IMR-90 (cell line): Measurements from ENCODE around the gene TNFRSF1A. TPM values are rescaled to one million over a fixed set of nuclear protein-coding genes. Genes with fewer than 3 reads are reported as not detected.
A peak's percentile ranks its signal among the peaks of the same experiment; 100 is the strongest.

Experiments
- ATAC-seq: fragments of 200-7000 bp; cut with Tn5 transposase; 2 replicates; pipeline ENCODE4 v1.9.1; 2020; ENCODE audit warnings: low read depth, mild to moderate bottlenecking, moderate library complexity
- BruUV-seq: library from RNA; stranded (reverse); fragments of 400-500 nt; replicated peaks from 2 replicates; lab custom pipeline; 2021; lab: Mats Ljungman, UMichigan
- CTCF ChIA-PET: fragments of 300-600 bp; formaldehyde crosslinking; extraction: SDS; loops from one replicate; lab custom pipeline; 2021; ENCODE audit warnings: antibody characterized with exemption; lab: Yijun Ruan, JAX
- POLR2A ChIA-PET: fragments of 300-600 bp; sonication (Branson Sonifier 250); formaldehyde crosslinking; loops from one replicate; lab custom pipeline; 2022; ENCODE audit warnings: antibody characterized with exemption; ENCODE audit not compliant: unreplicated experiment; lab: Charles Lee
- DNase-seq: peaks from one replicate; pipeline ENCODE4 v3.0.0; 2013
- H2AFZ ChIP-seq: replicated peaks from 2 replicates; pipeline ENCODE3; 2013; ENCODE audit warnings: low read length, mild to moderate bottlenecking; ENCODE audit not compliant: poor library complexity
- H2AK5ac ChIP-seq: 2 replicates; pipeline ENCODE4 v1.6.1; 2013; ENCODE audit warnings: low read depth, low read length, inconsistent platforms
- H2AK9ac ChIP-seq: replicated peaks from 2 replicates; pipeline ENCODE3; 2013; ENCODE audit warnings: mild to moderate bottlenecking, low read depth, low read length, moderate library complexity; ENCODE audit not compliant: poor library complexity
- H2BK120ac ChIP-seq: 2 replicates; pipeline ENCODE4 v1.6.1; 2013; ENCODE audit warnings: low read depth, low read length, inconsistent platforms
- H2BK15ac ChIP-seq: 3 replicates; pipeline ENCODE4 v1.6.1; 2013; ENCODE audit warnings: low read depth, low read length, inconsistent platforms
- H2BK20ac ChIP-seq: 2 replicates; pipeline ENCODE4 v1.6.1; 2013; ENCODE audit warnings: low read depth, mild to moderate bottlenecking, inconsistent platforms, low read length, moderate library complexity
- H2BK5ac ChIP-seq: 2 replicates; pipeline ENCODE4 v1.6.1; 2013; ENCODE audit warnings: mild to moderate bottlenecking, low read depth, low read length, inconsistent platforms; ENCODE audit not compliant: poor library complexity, severe bottlenecking
- H3K14ac ChIP-seq: replicated peaks from 2 replicates; pipeline ENCODE4 v1.6.1; 2013; ENCODE audit warnings: low read depth, low read length, inconsistent platforms
- H3K18ac ChIP-seq: 2 replicates; pipeline ENCODE4 v1.6.1; 2013; ENCODE audit warnings: low read depth, low read length, control low read depth
- H3K23ac ChIP-seq: 2 replicates; pipeline ENCODE4 v1.6.1; 2013; ENCODE audit warnings: low read depth, low read length, inconsistent platforms
- H3K27ac ChIP-seq: 2 replicates; pipeline ENCODE4 v1.5.1; 2013; ENCODE audit warnings: mild to moderate bottlenecking, control low read depth, low read length; ENCODE audit not compliant: insufficient read depth
- H3K27me3 ChIP-seq: 2 replicates; pipeline ENCODE4 v1.6.1; 2013; ENCODE audit warnings: low read length; ENCODE audit not compliant: control insufficient read depth, insufficient read depth
- H3K36me3 ChIP-seq: 2 replicates; pipeline ENCODE4 v1.6.1; 2013; ENCODE audit warnings: low read length, mixed read lengths; ENCODE audit not compliant: control insufficient read depth, insufficient read depth
- H3K4ac ChIP-seq: 2 replicates; pipeline ENCODE4 v1.6.1; 2013; ENCODE audit warnings: low read depth, low read length, inconsistent platforms
- H3K4me1 ChIP-seq: 2 replicates; pipeline ENCODE4 v1.6.1; 2013; ENCODE audit warnings: low read length, mixed read lengths; ENCODE audit not compliant: control insufficient read depth, insufficient read depth
- H3K4me2 ChIP-seq: 2 replicates; pipeline ENCODE4 v1.6.1; 2013; ENCODE audit warnings: low read depth, mild to moderate bottlenecking, control low read depth, low read length, moderate library complexity
- H3K4me3 ChIP-seq: 2 replicates; pipeline ENCODE4 v1.5.1; 2013; ENCODE audit warnings: low read depth, mild to moderate bottlenecking, control low read depth, low read length, moderate library complexity; ENCODE audit not compliant: insufficient read depth
- H3K56ac ChIP-seq: 2 replicates; pipeline ENCODE4 v1.6.1; 2013; ENCODE audit warnings: low read length, inconsistent platforms; ENCODE audit not compliant: insufficient read depth; ENCODE audit errors: extremely low read depth
- H3K79me1 ChIP-seq, 2 experiments: 2 replicates each; pipeline ENCODE4 v1.6.1; 2013; ENCODE audit warnings: low read length in 2 of 2, inconsistent platforms in 1 of 2, low read depth in 1 of 2
- H3K9ac ChIP-seq: 2 replicates; pipeline ENCODE4 v1.6.1; 2013; ENCODE audit warnings: low read depth, low read length, control low read depth
- H3K9me1 ChIP-seq: 2 replicates; pipeline ENCODE4 v1.6.1; 2013; ENCODE audit warnings: low read length, inconsistent platforms; ENCODE audit not compliant: insufficient read depth
- H3K9me3 ChIP-seq: 2 replicates; pipeline ENCODE4 v1.6.1; 2013; ENCODE audit warnings: low read length; ENCODE audit not compliant: control insufficient read depth, insufficient read depth
- H4K20me1 ChIP-seq: 2 replicates; pipeline ENCODE4 v1.6.1; 2013; ENCODE audit warnings: low read length, inconsistent platforms; ENCODE audit not compliant: insufficient read depth
- H4K5ac ChIP-seq: 2 replicates; pipeline ENCODE4 v1.6.1; 2013; ENCODE audit warnings: mild to moderate bottlenecking, low read depth, low read length, control low read depth
- H4K8ac ChIP-seq, 2 experiments: 2 replicates each; pipeline ENCODE4 v1.6.1; 2013; ENCODE audit warnings: low read depth in 2 of 2, low read length in 2 of 2, control low read depth in 1 of 2, inconsistent platforms in 1 of 2
- H4K91ac ChIP-seq: 2 replicates; pipeline ENCODE4 v1.6.1; 2013; ENCODE audit warnings: low read depth, low read length, inconsistent platforms; ENCODE audit not compliant: insufficient read depth
- BHLHE40 ChIP-seq: fragments of 150-350 bp; IDR thresholded peaks from 2 replicates; pipeline ENCODE4 v1.6.1; 2016; ENCODE audit warnings: mild to moderate bottlenecking, low read depth, low read length
- CEBPB ChIP-seq: IDR thresholded peaks from 2 replicates; pipeline ENCODE4 v1.6.1; 2012; ENCODE audit warnings: low read depth, low read length, improper control_type of control experiment
- MAFK ChIP-seq: IDR thresholded peaks from 2 replicates; pipeline ENCODE4 v1.6.1; 2012; ENCODE audit warnings: low read depth, low read length, improper control_type of control experiment
- MAZ ChIP-seq: IDR thresholded peaks from 2 replicates; pipeline ENCODE4 v1.6.1; 2012; ENCODE audit warnings: low read depth, mild to moderate bottlenecking, low read length, improper control_type of control experiment, moderate library complexity, borderline replicate concordance
- MXI1 ChIP-seq: IDR thresholded peaks from 2 replicates; pipeline ENCODE4 v1.6.1; 2012; ENCODE audit warnings: low read depth, mild to moderate bottlenecking, low read length, moderate library complexity, borderline replicate concordance
- POLR2A ChIP-seq: IDR thresholded peaks from 2 replicates; pipeline ENCODE4 v1.6.1; 2012; ENCODE audit warnings: mild to moderate bottlenecking, low read depth, low read length
- WGBS, 2 experiments: methylation state at CpG; one replicate each; pipeline versions ENCODE4 v1.1.5 to v1.1.7; 2013; ENCODE audit warnings: missing lambda C conversion rate in 2 of 2; ENCODE audit not compliant: insufficient read length in 1 of 2; ENCODE audit errors: extremely low coverage in 2 of 2; 5-methylcytosine and 5-hydroxymethylcytosine counted together
- dilution Hi-C: fragments of 300-500 bp; cut with HindIII; formaldehyde crosslinking; loops from one replicate; pipeline ENCODE4 v1.14.3; 2018; ENCODE audit warnings: low sequenced_read_pairs; ENCODE audit not compliant: unreplicated experiment
- in situ Hi-C: fragments of 300-500 bp; cut with MboI; formaldehyde crosslinking; loops from 3 replicates; pipeline ENCODE4 v1.14.3; 2019; ENCODE audit warnings: low sequenced_read_pairs, inconsistent platforms, mixed read lengths
- intact Hi-C: fragments of 100-400 bp; cut with micrococcal nuclease; formaldehyde crosslinking; loops from 2 replicates; pipeline ENCODE4 v1.10.0; 2022
- polyA plus RNA-seq, 3 experiments: library from polyadenylated mRNA; depleted of rRNA; stranded (reverse); fragments of >200 nt; gene quantifications; 2 replicates each; pipeline ENCODE4 v1.2.3, GENCODE V29; 2012; ENCODE audit warnings: low replicate concordance in 1 of 3
- total RNA-seq: library from RNA; depleted of rRNA; stranded (reverse); fragments of >200 nt; gene quantifications from 2 replicates; pipeline ENCODE4 v1.2.3, GENCODE V29; 2012
- TF ChIP-seq, protein P1 (sequence below): conservative IDR thresholded peaks from 2 replicates; pipeline ENCODE4 v1.5.1; 2012; ENCODE audit warnings: mild to moderate bottlenecking, low read depth, low read length, improper control_type of control experiment
- TF ChIP-seq, protein P2 (sequence below): fragments of 150-350 bp; IDR thresholded peaks from 2 replicates; pipeline ENCODE4 v1.6.1; 2016; ENCODE audit warnings: low read depth, mild to moderate bottlenecking, low read length, moderate library complexity, borderline replicate concordance

The TNFRSF1A gene
- total and polyA plus RNA-seq, 2 of the 4 experiments (the other 2 are of a cell fraction), result 79.6 to 136 TPM

DNA sequence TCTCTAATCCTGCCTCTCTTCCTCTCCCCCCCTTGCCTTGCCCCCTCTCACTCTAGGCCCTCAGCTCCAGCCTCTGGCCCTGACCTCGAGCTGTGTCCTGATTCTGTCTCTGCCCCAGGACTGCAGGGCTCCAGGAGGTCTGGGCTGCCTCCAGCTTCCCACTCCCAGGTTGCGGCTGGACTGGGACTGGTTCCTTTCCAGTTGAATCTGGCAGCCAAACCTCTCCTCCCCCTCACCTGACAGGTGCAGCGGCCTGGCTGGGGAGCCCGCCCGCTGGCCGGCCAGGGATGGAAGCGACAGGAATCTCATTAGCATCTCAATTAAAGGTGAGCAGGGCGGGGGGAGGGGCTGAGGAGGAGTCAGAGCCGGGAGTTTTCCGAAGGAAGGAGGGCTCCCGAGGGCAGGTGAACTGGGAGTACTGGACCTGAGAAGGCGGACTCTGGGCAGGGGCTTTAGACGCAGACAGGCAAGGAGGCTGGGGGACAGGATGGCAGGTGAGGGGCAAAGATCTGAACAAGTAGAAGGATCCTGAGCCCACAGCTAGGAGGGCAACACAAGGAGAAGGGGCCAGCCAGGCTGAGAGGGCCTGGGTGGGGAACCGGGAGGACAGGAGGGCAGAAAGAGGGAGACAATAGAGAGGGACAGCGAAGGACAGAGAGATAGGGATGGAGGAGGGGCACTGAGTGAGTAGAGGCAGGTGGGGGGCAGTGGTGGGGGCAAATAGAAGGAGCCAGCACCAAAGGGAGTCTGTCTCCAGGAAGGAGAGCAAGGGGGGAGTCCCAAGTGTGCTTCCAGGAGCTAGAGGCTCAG, 33.6 kb upstream of the TNFRSF1A start, which contains the start of gene SCNN1A:
Gene SCNN1A (minus strand): TSS at position 295 of the 810 bp plus-strand sequence. CDS start 780 bp downstream, outside the sequence.
- peak within 1 kb of the TSS; percentile 93 for H3K4ac ChIP-seq
- no peaks in the 10 kb centered on the region; a peak in 1 of 4 replicates for H3K79me1 ChIP-seq
- no TSS peak for BruUV-seq
- H2BK5ac ChIP-seq, result peak within 1 kb of the TSS; percentile 22
- peak within 1 kb of the TSS; percentile 61 for H3K27ac ChIP-seq
- H2AK5ac ChIP-seq, result peak within 1 kb of the TSS; percentile 80
- CTCF ChIA-PET, result interaction anchor here (0.6 to 1.8 kb wide), 2 partner anchors 40 to 281 kb away, joined by 3 to 5 read pairs; no protein-coding TSS in a partner anchor
- ATAC-seq (no peak), DNase-seq (no peak)
- H3K4me2 ChIP-seq, result no peak within 1 kb of the TSS
- WGBS, 2 experiments, result 81% methylated on average over 7 of the region's 15 CpGs; no CpG with 5 or more reads in 1 of the 2 experiments
- peak within 1 kb of the TSS; percentile 77 to 97 for H4K8ac ChIP-seq
- no peaks in the 10 kb centered on the region for H3K9me3 ChIP-seq
- TF ChIP-seq, protein P1, sequence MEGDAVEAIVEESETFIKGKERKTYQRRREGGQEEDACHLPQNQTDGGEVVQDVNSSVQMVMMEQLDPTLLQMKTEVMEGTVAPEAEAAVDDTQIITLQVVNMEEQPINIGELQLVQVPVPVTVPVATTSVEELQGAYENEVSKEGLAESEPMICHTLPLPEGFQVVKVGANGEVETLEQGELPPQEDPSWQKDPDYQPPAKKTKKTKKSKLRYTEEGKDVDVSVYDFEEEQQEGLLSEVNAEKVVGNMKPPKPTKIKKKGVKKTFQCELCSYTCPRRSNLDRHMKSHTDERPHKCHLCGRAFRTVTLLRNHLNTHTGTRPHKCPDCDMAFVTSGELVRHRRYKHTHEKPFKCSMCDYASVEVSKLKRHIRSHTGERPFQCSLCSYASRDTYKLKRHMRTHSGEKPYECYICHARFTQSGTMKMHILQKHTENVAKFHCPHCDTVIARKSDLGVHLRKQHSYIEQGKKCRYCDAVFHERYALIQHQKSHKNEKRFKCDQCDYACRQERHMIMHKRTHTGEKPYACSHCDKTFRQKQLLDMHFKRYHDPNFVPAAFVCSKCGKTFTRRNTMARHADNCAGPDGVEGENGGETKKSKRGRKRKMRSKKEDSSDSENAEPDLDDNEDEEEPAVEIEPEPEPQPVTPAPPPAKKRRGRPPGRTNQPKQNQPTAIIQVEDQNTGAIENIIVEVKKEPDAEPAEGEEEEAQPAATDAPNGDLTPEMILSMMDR, result no peak
- TF ChIP-seq, protein P2, sequence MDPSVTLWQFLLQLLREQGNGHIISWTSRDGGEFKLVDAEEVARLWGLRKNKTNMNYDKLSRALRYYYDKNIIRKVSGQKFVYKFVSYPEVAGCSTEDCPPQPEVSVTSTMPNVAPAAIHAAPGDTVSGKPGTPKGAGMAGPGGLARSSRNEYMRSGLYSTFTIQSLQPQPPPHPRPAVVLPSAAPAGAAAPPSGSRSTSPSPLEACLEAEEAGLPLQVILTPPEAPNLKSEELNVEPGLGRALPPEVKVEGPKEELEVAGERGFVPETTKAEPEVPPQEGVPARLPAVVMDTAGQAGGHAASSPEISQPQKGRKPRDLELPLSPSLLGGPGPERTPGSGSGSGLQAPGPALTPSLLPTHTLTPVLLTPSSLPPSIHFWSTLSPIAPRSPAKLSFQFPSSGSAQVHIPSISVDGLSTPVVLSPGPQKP, result no peak
- TF ChIP-seq BHLHE40 (no peak), MXI1 (no peak), MAFK (no peak), POLR2A (no peak), CEBPB (no peak), MAZ (no peak)
- H3K27me3 ChIP-seq, result no peaks in the 10 kb centered on the region
- peak within 1 kb of the TSS; percentile 62 for H3K14ac ChIP-seq
- POLR2A ChIA-PET, result interaction anchor here (0.6 kb wide), 1 partner anchor 12 kb away, joined by 4 read pairs; no protein-coding TSS in a partner anchor
- peak within 1 kb of the TSS; percentile 90; the same call in 1 of the 3 replicates for H2BK15ac ChIP-seq
- peak within 1 kb of the TSS; percentile 97 for H2BK120ac ChIP-seq
- peak within 1 kb of the TSS; percentile 74; the same call in 1 of the 2 replicates for H3K23ac ChIP-seq
- H3K18ac ChIP-seq, result peak within 1 kb of the TSS; percentile 72
- peak within 1 kb of the TSS; percentile 31; the same call in 1 of the 2 replicates for H3K56ac ChIP-seq
- H3K9me1 ChIP-seq, result peaks cover 18% of the 10 kb centered on the region
- no peak within 1 kb of the TSS for H3K4me3 ChIP-seq
- intact Hi-C loops, result no loop called here
- H4K91ac ChIP-seq, result peak within 1 kb of the TSS; percentile 92
- peak within 1 kb of the TSS; percentile 26 for H2AK9ac ChIP-seq
- no peaks in the 10 kb centered on the region for H3K36me3 ChIP-seq
- no peaks in the 10 kb centered on the region for H4K20me1 ChIP-seq
- in situ Hi-C loops, result no loop called here
- peak within 1 kb of the TSS; percentile 69 for H2AFZ ChIP-seq
- H4K5ac ChIP-seq, result peak within 1 kb of the TSS; percentile 89
- dilution Hi-C loops, result no loop called here
- peak within 1 kb of the TSS; percentile 58 for H2BK20ac ChIP-seq
- H3K4me1 ChIP-seq, result peaks cover 32% of the 10 kb centered on the region
- peak within 1 kb of the TSS; percentile 25 for H3K9ac ChIP-seq
